GM18505 (cell line): ENCODE results near the gene TRPC4.

Source experiments
- ATAC-seq: cut with Tn5 transposase; IDR thresholded peaks from one replicate; pipeline ENCODE4 v1.9.1; 2021; ENCODE audit not compliant: unreplicated experiment
- POLR2A ChIP-seq: IDR thresholded peaks from 4 replicates; pipeline ENCODE4 v1.6.1; 2011; ENCODE audit warnings: borderline replicate concordance; ENCODE audit not compliant: insufficient read depth, insufficient read length; ENCODE audit errors: extremely low read depth

TRPC4 gene

GRCh38 chr13:37729876-37730275, 139.7 kb downstream of the TRPC4 start:
- TF ChIP-seq POLR2A, result no peak
- no peak for ATAC-seq

GRCh38 chr13:37716420-37717195, 153.0 kb downstream of the TRPC4 start:
- ATAC-seq, result no peak
- TF ChIP-seq POLR2A, result no peak

DNA sequence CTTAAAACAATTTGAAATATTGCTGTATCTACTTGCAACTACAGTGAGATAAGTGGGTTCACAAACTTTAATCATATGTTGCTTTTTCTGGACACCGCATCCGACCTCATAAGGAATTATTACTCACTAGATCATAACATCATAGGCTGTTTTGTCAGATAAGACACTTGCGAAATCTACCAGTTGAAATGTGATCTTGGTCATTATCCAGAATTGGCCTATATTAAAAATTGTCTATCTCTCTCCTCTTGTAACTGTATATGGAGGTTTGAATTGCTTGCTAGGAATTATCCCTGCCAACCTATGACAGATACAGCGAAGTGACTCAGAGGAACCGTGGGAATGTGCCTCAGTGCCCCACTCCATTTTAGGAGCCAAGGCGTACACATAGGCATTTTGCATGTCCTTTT, 154.0 kb downstream of the TRPC4 start:
- no peak for TF ChIP-seq POLR2A
- no peak for ATAC-seq

- TF ChIP-seq POLR2A, result no peak
- no peak for ATAC-seq
Measured at GRCh38 chr13:37709318-37709717, 160.3 kb downstream of the TRPC4 start.

DNA sequence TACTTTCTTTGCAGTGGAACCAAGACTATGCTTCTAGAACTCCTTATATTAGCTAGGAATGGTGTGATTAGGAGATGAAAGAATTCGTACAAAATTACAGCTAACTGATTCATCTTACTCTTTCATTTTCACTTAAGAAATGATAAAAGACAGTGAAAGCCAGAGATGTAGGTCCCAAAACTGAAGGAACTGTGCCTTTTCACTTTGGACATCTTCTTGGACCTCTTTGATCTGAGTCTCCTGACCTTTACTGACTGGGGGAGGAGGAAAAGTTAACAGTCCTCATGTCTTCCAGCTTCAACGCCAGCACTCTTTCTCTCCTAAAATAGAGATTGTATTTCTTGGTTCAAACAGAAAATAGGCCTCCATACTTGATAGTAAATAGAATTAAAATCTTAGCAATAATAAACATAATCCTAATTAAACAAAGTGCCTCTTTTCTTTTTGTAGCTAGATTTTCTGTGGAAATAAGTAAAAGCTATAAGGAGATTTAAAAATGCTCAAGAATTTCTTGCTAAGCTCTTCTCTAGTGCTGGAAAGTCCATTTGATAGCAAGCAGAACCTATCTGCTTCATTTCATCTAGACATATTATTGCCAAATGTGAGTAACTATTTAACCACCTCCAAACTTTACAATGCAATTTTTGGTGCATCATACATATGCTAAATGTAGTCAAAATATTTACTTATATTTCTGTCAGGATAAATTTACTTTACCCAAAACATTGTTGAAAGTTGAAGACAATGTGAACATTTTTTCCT, 161.7 kb downstream of the TRPC4 start:
- no peak for ATAC-seq
- no peak for TF ChIP-seq POLR2A

DNA sequence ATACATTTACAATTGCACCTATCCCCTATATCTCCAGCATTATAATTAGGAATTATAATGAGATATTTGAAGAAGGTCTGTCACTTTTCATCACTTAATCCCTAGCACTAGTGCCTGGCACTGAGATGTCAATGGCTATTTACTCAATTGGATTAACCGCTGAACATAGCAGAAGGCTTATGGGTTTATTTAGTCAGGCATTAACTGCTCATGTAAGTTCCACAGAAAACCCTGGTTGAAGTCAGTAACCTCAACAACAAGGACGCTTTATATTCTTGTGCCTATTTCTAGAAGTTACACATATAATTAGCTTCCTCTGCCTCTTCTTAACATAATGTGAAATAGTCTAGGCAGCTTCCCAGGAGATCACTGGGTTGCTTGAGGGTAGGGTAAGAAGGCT, 163.5 kb downstream of the TRPC4 start:
- ATAC-seq, result no peak
- TF ChIP-seq POLR2A, result no peak

GRCh38 chr13:37701972-37702371, 167.6 kb downstream of the TRPC4 start:
- no peak for ATAC-seq

DNA sequence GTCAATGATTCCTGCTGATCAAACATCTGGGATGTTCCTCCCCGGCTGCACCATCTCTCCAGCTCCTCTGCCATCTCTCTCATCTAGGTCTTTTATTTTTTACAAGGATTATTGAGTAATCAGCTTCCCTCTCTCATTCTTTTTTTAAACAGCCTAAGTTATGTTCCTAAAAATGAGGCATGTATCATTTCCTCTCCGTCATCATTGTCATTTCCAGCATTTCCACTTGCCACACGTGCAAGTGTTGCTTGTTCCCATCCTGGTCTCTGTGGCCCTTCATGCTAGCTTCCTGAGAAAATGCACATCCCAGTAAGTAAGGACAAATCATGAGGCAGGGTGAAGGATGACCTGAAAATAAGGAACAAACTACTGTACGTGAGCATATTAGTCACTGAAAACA, 168.3 kb downstream of the TRPC4 start:
- no peak for ATAC-seq
- TF ChIP-seq POLR2A, result no peak

More at GRCh38 chr13:37701972-37702371, 167.6 kb downstream of the TRPC4 start:
- no peak for TF ChIP-seq POLR2A

- no peak for ATAC-seq
- no peak for TF ChIP-seq POLR2A
Measured at GRCh38 chr13:37700887-37701286, 168.7 kb downstream of the TRPC4 start.

DNA sequence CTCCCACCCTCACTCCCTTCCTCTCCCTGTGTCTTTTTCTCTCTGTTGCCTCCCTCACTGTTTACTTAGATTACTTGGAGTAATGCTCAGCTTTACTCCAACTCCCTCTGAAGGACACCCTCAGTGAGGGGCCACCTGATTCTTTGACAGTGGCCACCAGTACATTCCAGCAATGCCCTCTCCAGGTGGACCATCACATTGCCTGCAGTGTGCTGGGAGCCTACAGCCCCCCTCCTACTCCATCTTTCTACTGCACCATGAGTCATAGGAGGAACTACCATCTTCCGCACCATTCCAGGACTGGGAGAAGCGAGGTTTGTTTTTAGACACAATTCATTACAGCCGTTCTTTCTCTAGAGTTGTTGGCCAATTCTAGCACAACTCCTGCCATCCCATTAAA, 174.4 kb downstream of the TRPC4 start:
- TF ChIP-seq POLR2A, result no peak
- no peak for ATAC-seq

DNA sequence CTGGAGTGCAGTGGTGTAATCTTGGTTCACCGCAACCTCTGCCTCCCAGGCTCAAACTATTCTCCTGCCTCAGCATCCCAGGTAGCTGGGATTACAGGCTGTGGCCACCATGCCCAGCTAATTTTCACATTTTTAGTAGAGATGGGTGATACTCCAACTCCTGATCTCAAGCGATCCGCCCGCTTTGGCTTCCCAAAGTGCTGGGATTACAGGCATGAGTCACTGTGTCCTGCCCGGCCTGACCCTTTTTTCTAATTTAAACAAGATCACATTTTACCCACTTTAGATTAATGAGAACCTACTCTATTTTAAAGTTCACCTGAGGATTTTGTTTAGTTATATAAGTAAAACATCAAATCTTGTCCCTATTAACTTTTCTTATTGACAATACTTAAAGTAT, 179.2 kb downstream of the TRPC4 start:
- no peak for ATAC-seq
- TF ChIP-seq POLR2A, result no peak

DNA sequence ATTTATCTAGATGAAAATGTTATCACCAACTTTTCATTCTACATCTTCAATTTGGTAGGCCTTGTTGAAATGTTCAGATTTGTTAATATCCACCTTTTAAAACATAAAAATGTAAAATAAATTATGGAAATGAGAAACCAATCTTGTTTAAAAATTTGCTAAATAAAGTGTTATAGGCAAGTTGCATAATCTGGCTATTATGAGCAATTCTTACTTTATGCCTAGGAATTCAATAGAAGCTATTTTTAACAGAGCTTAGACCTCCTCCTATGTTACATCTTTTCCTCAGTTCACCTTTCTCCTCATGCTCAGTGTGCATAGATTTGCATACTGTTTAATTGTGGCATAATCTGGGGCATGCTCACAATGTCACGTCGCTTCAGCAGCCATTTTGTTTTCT, 183.1 kb downstream of the TRPC4 start:
- no peak for ATAC-seq

GRCh38 chr13:37685206-37685605, 184.4 kb downstream of the TRPC4 start:
- ATAC-seq, result no peak
- no peak for TF ChIP-seq POLR2A

More for the DNA sequence above, 183.1 kb downstream of the TRPC4 start:
- no peak for TF ChIP-seq POLR2A

- ATAC-seq, result no peak
- no peak for TF ChIP-seq POLR2A
Measured at GRCh38 chr13:37682496-37682895, 187.1 kb downstream of the TRPC4 start.

DNA sequence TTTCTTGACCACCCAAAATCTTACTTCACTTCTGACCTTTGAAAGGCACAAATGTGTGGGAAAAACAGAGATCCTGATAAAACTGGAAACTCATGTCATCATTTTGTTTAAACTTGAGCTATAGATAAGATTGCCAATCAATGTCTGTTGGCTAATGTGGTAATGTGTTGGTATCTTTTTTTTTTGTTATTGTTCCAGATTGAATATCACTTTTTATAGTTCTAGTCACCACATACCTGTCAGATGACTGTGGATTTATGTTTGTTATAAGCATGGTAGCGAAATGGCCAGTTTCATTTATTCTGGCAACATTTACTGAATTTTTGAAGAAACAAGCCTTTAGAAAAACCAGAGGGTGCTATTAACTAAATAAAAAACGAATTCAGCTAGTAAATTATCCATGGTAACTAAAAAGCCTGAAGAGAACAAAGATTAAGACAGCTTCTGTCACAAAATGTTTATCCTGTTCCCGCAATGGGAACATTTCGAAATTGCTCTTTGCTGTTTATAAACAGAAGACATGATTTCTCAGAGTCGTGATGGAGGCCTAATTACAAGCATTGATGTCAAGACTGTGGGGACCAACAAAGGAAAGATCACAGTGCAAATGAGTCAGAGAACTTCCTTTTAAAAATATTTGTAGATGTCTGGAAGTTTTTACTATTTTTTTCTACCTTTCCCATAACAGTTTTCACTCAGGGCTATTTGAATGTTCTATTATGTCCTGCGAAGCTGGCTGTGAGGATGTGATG, 188.1 kb downstream of the TRPC4 start:
- ATAC-seq, result no peak
- no peak for TF ChIP-seq POLR2A
